HG03103 (cell line): ENCODE data around the gene PRRG4.
"Not testable (repeated sequence)": the region's sequence is repeated elsewhere in the genome, so short reads cannot be mapped to it uniquely, and the experiment has no call there.

Experiments
- ATAC-seq: cut with Tn5 transposase; IDR thresholded peaks from one replicate; pipeline ENCODE4 v1.9.1; 2021; ENCODE audit warnings: low read depth; ENCODE audit not compliant: unreplicated experiment

The PRRG4 gene

GRCh38 chr11:32829157-32829679 is 509 bp upstream of the PRRG4 start:
- peak; percentile 24 for ATAC-seq

- peak; percentile 6 for ATAC-seq
These were observed 649 bp downstream of the PRRG4 start for GRCh38 chr11:32830413-32830738.

GRCh38 chr11:32830796-32831195 is 1.1 kb downstream of the PRRG4 start:
- ATAC-seq = no peak

DNA sequence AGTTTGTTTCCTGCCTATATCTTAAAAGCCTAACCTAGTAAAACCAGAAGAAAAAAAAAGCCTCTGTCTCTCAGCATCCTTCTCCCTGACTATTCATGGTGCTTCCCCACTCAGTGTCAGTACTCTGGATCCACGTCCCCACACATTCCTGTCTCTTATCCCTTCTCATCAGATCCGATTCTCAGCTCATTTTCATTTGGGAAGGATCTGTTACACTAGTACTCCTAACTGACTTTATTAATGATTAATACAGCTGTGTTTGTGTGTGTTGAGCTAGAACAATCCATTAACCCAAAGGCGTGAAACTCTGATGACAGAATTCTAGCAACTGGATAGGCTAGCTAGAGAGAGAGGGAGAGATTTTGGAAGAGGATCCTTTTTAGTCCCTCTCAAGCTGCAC is 1.5 kb downstream of the PRRG4 start:
- no peak for ATAC-seq

- no peak for ATAC-seq
These were observed 4.2 kb downstream of the PRRG4 start for GRCh38 chr11:32833921-32834320.

DNA sequence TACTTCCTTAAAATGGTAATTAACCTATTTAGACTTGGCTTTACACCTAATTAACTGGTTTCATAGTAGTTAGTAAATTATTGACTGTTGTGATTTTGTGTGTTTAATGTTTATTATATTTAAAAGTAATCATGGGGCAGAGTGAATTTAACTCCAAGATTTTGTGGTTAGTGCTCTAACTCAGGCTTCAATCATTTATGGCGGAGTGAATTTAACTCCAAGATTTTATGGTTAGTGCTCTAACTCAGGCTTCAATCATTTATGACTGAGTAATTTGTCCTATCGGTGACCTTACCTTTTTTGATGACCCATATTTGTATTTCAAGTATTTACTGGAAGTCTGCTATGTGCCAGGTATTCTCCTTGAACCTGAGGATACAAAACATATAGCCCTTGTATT is 7.2 kb downstream of the PRRG4 start:
- ATAC-seq = no peak

- no peak for ATAC-seq
These were observed 9.0 kb downstream of the PRRG4 start for GRCh38 chr11:32838505-32839274.

DNA sequence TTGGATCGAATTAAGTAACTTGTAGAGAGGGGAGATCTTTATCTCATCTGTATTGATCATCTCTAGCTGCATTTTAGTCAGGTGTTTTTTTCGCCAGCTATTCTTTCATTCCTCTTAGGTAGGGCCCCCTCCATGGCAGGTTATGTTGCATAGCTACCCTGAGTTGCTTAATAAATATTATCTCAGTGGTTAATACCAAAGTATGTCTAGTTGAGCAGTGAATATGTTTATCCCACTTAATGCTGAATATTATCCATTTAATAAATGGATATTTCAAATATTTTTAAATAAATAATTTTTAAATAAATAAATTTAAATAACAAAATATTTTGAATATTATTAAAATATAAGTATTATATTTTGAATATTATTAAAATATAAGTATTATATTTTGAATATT is 9.6 kb downstream of the PRRG4 start:
- ATAC-seq = no peak

GRCh38 chr11:32840587-32840986 is 10.9 kb downstream of the PRRG4 start:
- ATAC-seq = no peak

GRCh38 chr11:32843544-32843943 is 13.8 kb downstream of the PRRG4 start:
- no peak for ATAC-seq

DNA sequence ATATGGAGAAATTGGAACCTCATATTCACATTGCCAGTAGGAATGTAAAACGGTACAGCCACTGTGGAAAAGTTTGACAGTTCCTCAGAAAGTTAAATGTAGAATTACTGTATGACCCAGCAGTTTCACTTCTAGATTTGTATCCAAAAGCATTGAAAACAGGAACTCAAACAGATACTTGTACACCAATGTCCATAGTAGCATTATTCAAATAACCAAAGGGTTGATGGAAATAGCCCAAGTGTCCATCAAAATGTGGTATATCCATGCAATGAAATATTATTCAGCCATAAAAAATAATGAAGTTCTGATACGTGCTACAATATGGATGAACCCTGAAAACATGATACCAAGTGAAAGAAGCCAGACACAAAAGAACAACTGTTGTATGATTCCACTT is 17.8 kb downstream of the PRRG4 start:
- no peak for ATAC-seq

GRCh38 chr11:32849761-32850160 is 20.0 kb downstream of the PRRG4 start:
- no peak for ATAC-seq

DNA sequence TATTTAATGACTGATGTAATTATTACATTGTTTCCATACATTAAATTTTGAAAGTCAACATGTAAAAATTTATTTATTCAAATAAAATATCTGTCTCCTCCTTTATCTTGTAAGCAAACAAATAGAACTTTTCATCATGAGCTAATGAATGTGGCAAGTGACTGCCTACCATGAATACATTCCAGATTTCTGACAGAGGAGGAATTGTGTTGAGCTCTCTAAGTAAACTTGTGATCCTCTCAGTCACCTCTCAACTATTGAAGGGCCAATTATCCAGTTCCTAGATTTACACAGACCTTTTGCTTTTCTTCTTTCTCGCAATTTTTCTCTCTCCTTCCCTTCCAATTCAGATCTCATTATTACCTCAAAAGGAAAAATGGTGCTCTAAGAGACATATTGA is 21.5 kb downstream of the PRRG4 start:
- ATAC-seq = no peak

DNA sequence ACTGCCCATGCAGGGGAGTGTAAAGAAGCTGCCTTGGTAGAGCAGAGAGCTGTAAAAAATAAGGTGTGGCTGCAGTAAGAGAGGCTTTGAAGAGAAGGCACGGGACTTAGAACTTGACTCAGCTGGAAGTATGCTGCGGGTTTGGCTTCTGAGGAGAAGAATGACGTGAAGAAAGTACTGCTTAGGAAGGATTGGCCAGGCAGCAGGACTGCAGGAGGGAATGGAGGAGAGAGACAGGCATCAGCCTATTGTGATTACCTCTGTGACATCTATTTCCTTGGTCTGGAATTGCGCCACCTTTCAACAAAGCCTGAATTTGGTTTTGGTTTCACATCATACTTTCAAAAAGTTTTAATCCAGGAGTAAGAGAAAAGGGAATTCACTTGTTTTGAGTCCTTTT is 22.5 kb downstream of the PRRG4 start:
- ATAC-seq = no peak

DNA sequence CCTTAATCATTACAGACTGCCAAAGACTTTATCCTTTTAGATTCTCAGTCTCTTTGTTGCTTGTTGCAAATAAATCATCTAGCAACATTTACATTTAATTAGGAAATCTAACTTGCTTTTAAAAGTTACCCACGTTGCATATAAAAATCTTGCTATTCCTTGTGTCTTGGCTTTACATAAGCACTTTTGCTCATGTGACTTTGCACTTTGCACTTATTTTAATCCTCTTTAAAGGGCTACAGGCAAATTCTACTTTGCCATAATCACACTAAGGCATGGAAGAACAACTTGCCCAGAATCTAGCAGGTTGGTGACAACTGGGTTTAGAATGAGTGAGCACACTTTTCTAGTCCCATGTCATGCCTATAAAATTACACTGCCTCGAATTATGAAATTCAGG is 25.9 kb downstream of the PRRG4 start:
- ATAC-seq = no peak

- ATAC-seq = no peak
These were observed 29.0 kb downstream of the PRRG4 start for GRCh38 chr11:32858731-32859130.

DNA sequence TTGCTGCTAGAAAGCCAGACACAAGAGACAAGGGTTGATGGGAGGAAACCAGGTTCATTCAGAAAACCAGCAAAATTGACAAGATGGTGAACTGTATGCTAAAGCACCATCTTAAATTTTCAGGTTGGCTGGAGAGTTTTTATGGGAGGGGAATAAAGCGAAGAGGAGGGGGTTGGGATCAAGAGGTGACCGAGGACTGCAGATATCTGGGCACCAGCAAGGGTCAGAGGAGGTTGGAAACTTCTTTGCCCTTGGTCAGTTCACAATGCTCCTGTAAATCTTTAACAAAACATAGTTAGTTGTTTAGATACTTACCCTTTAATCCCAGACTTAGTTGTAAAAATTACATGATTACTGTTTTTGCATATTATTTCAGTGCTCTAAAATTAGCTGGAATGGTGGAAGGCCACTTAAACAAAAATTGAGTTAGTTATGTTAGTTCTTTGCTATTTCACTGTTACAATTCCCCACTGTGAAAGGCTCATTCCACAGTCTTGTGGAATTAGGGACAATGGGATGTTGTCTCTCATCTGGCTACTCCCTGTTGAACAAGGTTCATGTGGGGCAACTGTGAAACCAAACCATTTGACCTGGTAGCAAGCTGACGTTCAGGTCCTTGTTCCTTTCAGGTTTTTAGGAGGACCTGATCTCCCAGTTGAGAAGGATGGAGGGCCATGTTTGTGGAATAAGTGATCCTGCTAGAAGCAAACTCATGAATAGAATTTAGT is 32.3 kb downstream of the PRRG4 start:
- no peak for ATAC-seq

GRCh38 chr11:32864555-32864954 is 34.8 kb downstream of the PRRG4 start:
- ATAC-seq = no peak

- ATAC-seq = not testable (repeated sequence)
These were observed 39.0 kb downstream of the PRRG4 start for GRCh38 chr11:32868752-32869151.

DNA sequence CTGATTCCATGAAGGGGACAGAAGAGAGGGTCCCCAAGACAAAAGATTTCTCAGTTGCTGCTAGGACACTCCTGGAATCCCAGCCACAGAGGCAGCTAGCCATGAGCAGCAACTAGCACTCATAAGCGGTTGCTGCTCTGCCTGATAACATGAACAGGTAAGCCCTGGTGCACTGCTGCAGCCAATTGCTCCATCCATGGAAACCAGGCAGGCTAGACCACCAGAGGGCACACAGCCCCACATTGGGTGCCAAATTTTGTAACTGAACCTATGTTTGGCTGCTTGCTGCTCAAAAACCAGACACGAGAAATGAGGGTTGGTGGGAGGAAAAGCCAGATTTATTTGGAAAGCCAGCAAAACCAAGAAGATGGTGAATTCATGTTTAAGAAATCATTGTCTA is 40.9 kb downstream of the PRRG4 start:
- no peak for ATAC-seq

DNA sequence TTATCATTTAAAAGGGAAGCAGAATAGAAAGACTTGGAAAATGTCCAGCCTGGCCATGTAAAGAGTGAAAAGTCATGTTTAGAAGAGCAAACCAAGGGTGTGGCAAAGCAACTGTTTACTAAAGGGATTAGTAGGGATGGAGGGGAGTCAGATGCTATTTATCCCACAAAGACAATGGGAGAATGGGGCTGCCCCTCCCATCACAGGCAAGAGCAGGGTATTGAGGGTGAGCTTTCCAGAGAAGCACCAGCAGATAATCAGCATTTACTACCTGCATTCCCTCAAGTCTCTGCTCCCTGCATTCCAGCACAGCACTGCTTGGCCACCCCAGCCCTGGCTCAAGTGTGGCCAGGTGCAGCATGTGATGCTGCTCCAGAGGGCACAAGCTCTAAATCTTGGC is 44.4 kb downstream of the PRRG4 start:
- no peak for ATAC-seq

DNA sequence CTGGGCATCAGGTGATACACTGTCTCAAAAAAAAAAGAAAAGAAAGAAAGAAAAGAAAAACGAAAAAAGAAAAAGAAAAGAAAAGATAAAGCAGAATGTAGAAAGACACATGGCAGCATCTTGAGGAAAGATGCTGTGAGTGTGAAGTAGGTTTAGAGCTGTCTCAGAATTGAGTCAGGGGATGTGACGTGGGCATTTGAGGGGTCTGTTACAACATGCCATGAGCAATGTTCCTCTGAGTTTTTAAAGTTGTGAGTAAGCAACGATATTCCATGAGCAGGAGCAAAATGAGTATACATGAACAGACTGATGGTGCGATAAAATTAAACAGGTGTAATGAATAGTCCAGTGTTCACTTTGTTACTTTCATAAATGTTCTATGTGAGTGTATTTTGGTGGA is 51.6 kb downstream of the PRRG4 start:
- ATAC-seq = no peak
